Testis (tissue), 3 donors: ENCODE data around the gene INSYN2A. TPM values are rescaled to one million over a fixed set of nuclear protein-coding genes. Genes with fewer than 3 reads are reported as not detected.

ENCODE experiments used
- DNase-seq: peaks from one replicate; pipeline ENCODE4 v3.0.0-alpha.2; 2019
- H3K27ac ChIP-seq, 2 donors: fragments of 200-600 bp; sonication (generic); one replicate each; pipeline ENCODE4 v1.5.1; 2019
- H3K27me3 ChIP-seq: fragments of 200-600 bp; sonication (generic); one replicate; pipeline ENCODE4 v1.5.1; 2019
- H3K36me3 ChIP-seq: fragments of 200-600 bp; sonication (generic); one replicate; pipeline ENCODE4 v1.5.1; 2017; ENCODE audit warnings: low read depth; ENCODE audit errors: missing control alignments
- H3K4me1 ChIP-seq: fragments of 200-600 bp; sonication (generic); one replicate; pipeline ENCODE4 v1.5.1; 2019
- H3K4me3 ChIP-seq, 2 donors: fragments of 200-600 bp; sonication (generic); one replicate each; pipeline ENCODE4 v1.5.1; 2017 to 2019
- H3K9me3 ChIP-seq: fragments of 200-600 bp; sonication (generic); one replicate; pipeline ENCODE4 v1.5.1; 2017
- CTCF ChIP-seq, 3 experiments: fragments of 450-650 bp in 2 of 3; fragments of 200-600 bp in 1 of 3; sonication (generic) in 1 of 3; IDR thresholded peaks; one replicate each; pipeline ENCODE4 v1.5.1; 2016 to 2019; ENCODE audit warnings: antibody characterized with exemption in 3 of 3, mild to moderate bottlenecking in 2 of 3, moderate library complexity in 1 of 3
- POLR2A ChIP-seq: fragments of 450-650 bp; IDR thresholded peaks from one replicate; pipeline ENCODE4 v1.6.1; 2017; ENCODE audit warnings: antibody characterized with exemption, mild to moderate bottlenecking, moderate library complexity
- WGBS, 2 donors: methylation state at CpG; one replicate each; pipeline ENCODE4 v1.1.5; 2018; 5-methylcytosine and 5-hydroxymethylcytosine counted together
- intact Hi-C: fragments of 100-400 bp; cut with DNase I; formaldehyde crosslinking; loops from one replicate; pipeline ENCODE4 v1.15.1; 2023; ENCODE audit warnings: low total_unique reads
- polyA plus RNA-seq: library from polyadenylated mRNA; stranded (reverse); fragments of 350-450 nt; fragmentation: Illumina TruSeq; extraction: RNeasy Lipid Tissue Mini Kit (QIAGEN cat#74804); gene quantifications from one replicate; pipeline ENCODE4 v1.2.3, GENCODE V29; 2014; ENCODE audit warnings: low read depth, low replicate concordance; ENCODE audit not compliant: insufficient read depth
- total RNA-seq, 2 donors: library from RNA; depleted of rRNA; stranded (reverse); fragments of >200 nt; gene quantifications; one replicate each; pipeline ENCODE4 v1.2.3, GENCODE V29; 2016

INSYN2A gene
- total and polyA plus RNA-seq, 3 donors from 2014 or later = 1.4 to 2.4 (median 2.0) TPM

GRCh38 chr10:127194111-127194510, 2.3 kb downstream of the INSYN2A start:
- Histone ChIP-seq H3K27me3 (no peaks in the 10 kb centered on the region), H3K27ac (no peak overlapping the region), H3K36me3 (no peaks in the 10 kb centered on the region), H3K4me3 (no peak overlapping the region), H3K4me1 (peaks cover 22% of the 10 kb centered on the region), H3K9me3 (no peaks in the 10 kb centered on the region)
- intact Hi-C loops = no loop called here
- WGBS, 2 donors = 45 to 52% methylated on average over 2 of the region's 2 CpGs
- TF ChIP-seq CTCF (IDR thresholded peaks at IDR 0.05) = no peak
- TF ChIP-seq POLR2A = no peak
- no peak for DNase-seq

GRCh38 chr10:127193125-127193524, 3.3 kb downstream of the INSYN2A start:
- H3K9me3 ChIP-seq = no peaks in the 10 kb centered on the region
- no peak for DNase-seq
- H3K36me3 ChIP-seq = no peaks in the 10 kb centered on the region
- TF ChIP-seq POLR2A = no peak
- H3K4me3 ChIP-seq = no peak overlapping the region
- intact Hi-C loops = no loop called here
- H3K27ac ChIP-seq = no peak overlapping the region
- WGBS, 2 donors = 76 to 82% methylated on average over 7 of the region's 7 CpGs
- peaks cover 22% of the 10 kb centered on the region for H3K4me1 ChIP-seq
- H3K27me3 ChIP-seq = no peaks in the 10 kb centered on the region

GRCh38 chr10:127190427-127190826, 6.0 kb downstream of the INSYN2A start:
- Histone ChIP-seq H3K36me3 (no peaks in the 10 kb centered on the region), H3K27me3 (no peaks in the 10 kb centered on the region), H3K9me3 (no peaks in the 10 kb centered on the region), H3K4me3 (no peak overlapping the region), H3K4me1 (peaks cover 12% of the 10 kb centered on the region), H3K27ac (no peak overlapping the region)
- DNase-seq = no peak
- TF ChIP-seq POLR2A (no peak), CTCF (IDR thresholded peaks at IDR 0.05) (no peak)
- intact Hi-C loops = no loop called here
- 76 to 77% methylated on average over 5 of the region's 5 CpGs for WGBS, 2 donors

GRCh38 chr10:127189226-127189625, 7.2 kb downstream of the INSYN2A start:
- no peak for DNase-seq
- H3K4me1 ChIP-seq = no peaks in the 10 kb centered on the region
- no peak for TF ChIP-seq POLR2A
- no peak overlapping the region for H3K4me3 ChIP-seq
- H3K9me3 ChIP-seq = no peaks in the 10 kb centered on the region
- no peaks in the 10 kb centered on the region for H3K36me3 ChIP-seq
- no peaks in the 10 kb centered on the region for H3K27me3 ChIP-seq
- no peak overlapping the region for H3K27ac ChIP-seq
- intact Hi-C loops = no loop called here

GRCh38 chr10:127186813-127187212, 9.6 kb downstream of the INSYN2A start:
- no peak for TF ChIP-seq CTCF (IDR thresholded peaks at IDR 0.05)
- TF ChIP-seq POLR2A = no peak
- no peak for DNase-seq
- H3K4me1 ChIP-seq = no peaks in the 10 kb centered on the region
- no peak overlapping the region for H3K27ac ChIP-seq
- no peak overlapping the region for H3K4me3 ChIP-seq
- WGBS, 2 donors = 54 to 60% methylated on average over 7 of the region's 7 CpGs
- no peaks in the 10 kb centered on the region for H3K9me3 ChIP-seq
- H3K27me3 ChIP-seq = no peaks in the 10 kb centered on the region
- H3K36me3 ChIP-seq = no peaks in the 10 kb centered on the region
- intact Hi-C loops = no loop called here

GRCh38 chr10:127184582-127184981, 11.8 kb downstream of the INSYN2A start:
- 100% methylated on average over 2 of the region's 2 CpGs for WGBS, 2 donors
- H3K27me3 ChIP-seq = no peaks in the 10 kb centered on the region
- DNase-seq = no peak
- no peak overlapping the region for H3K4me3 ChIP-seq
- H3K4me1 ChIP-seq = no peaks in the 10 kb centered on the region
- H3K9me3 ChIP-seq = no peaks in the 10 kb centered on the region
- no peak overlapping the region for H3K27ac ChIP-seq
- H3K36me3 ChIP-seq = no peaks in the 10 kb centered on the region
- TF ChIP-seq POLR2A (no peak), CTCF (IDR thresholded peaks at IDR 0.05) (no peak)
- intact Hi-C loops = no loop called here
